T-cell (primary cell): Measurements from ENCODE around the gene CACNA1E. TPM values are rescaled to one million over a fixed set of nuclear protein-coding genes. Genes with fewer than 3 reads are reported as not detected.

Source experiments
- ATAC-seq, 4 experiments: fragments of 200-7000 bp in 3 of 4; fragments of 150-1000 bp in 1 of 4; cut with Tn5 transposase; replicated peaks in 1 of 4; 1 replicate in 3 of 4; 2 replicates in 1 of 4; pipeline ENCODE4 v1.10.0; 2021; ENCODE audit warnings: moderate library complexity in 3 of 4, mild to moderate bottlenecking in 2 of 4, moderate number of reproducible peaks in 1 of 4
- CTCF ChIA-PET, 2 donors: fragments of 300-600 bp; sonication (Branson Sonifier 250); formaldehyde crosslinking; loops; one replicate each; lab custom pipeline; 2022; ENCODE audit warnings: antibody characterized with exemption in 2 of 2; lab: Charles Lee
- POLR2A ChIA-PET, 2 donors: fragments of 300-600 bp; sonication (Branson Sonifier 250); formaldehyde crosslinking; loops; one replicate each; lab custom pipeline; 2022; ENCODE audit warnings: antibody characterized with exemption in 2 of 2; lab: Charles Lee
- DNase-seq, 35 experiments: peaks; one replicate each; pipeline versions ENCODE4 v3.0.0 to v3.0.0-alpha.2; 2013 to 2023
- H3K27ac ChIP-seq: one replicate; pipeline ENCODE4 v1.5.1; 2013; ENCODE audit warnings: low read length
- H3K27me3 ChIP-seq, 2 experiments: replicated peaks in 1 of 2; 1 replicate in 1 of 2; 2 replicates in 1 of 2; pipeline versions ENCODE4 v1.6.1 to v1.7.0; 2013; ENCODE audit warnings: low read length in 1 of 2, mixed read lengths in 1 of 2; ENCODE audit not compliant: control insufficient read depth in 2 of 2, insufficient read depth in 2 of 2; ENCODE audit errors: extremely low read depth in 1 of 2
- H3K36me3 ChIP-seq, 2 donors: 1 replicate in 1 of 2; 2 replicates in 1 of 2; pipeline versions ENCODE4 v1.6.1 to v1.7.0; 2013; ENCODE audit warnings: low read length in 1 of 2; ENCODE audit not compliant: control insufficient read depth in 2 of 2, insufficient read depth in 1 of 2; ENCODE audit errors: extremely low read depth in 1 of 2
- H3K4me1 ChIP-seq, 2 experiments: 1 replicate in 1 of 2; 2 replicates in 1 of 2; pipeline versions ENCODE4 v1.6.1 to v1.7.0; 2013; ENCODE audit warnings: low read length in 2 of 2, mixed read lengths in 1 of 2; ENCODE audit not compliant: insufficient read depth in 2 of 2, control insufficient read depth in 1 of 2; ENCODE audit errors: extremely low read depth in 1 of 2
- H3K4me3 ChIP-seq, 2 donors: 1 replicate in 1 of 2; 2 replicates in 1 of 2; pipeline versions ENCODE4 v1.5.1 to v1.7.0; 2013; ENCODE audit warnings: mild to moderate bottlenecking in 2 of 2, low read length in 1 of 2, moderate library complexity in 1 of 2; ENCODE audit not compliant: control insufficient read depth in 1 of 2; ENCODE audit errors: extremely low read depth in 1 of 2
- H3K9me3 ChIP-seq: 2 replicates; pipeline ENCODE4 v1.7.0; 2013
- H3K27ac Mint-ChIP-seq, 2 donors: one replicate each; pipeline ENCODE4 v1.8.0; 2020 to 2021; ENCODE audit warnings: mild to moderate bottlenecking in 2 of 2, mixed read lengths in 2 of 2
- H3K27me3 Mint-ChIP-seq, 2 donors: one replicate each; pipeline ENCODE4 v1.8.0; 2021 to 2022; ENCODE audit warnings: mixed read lengths in 2 of 2
- H3K36me3 Mint-ChIP-seq: one replicate; pipeline ENCODE4 v1.8.0; 2021; ENCODE audit warnings: mixed read lengths
- H3K4me1 Mint-ChIP-seq, 3 donors: one replicate each; pipeline ENCODE4 v1.8.0; 2020 to 2022; ENCODE audit warnings: mixed read lengths in 3 of 3, mild to moderate bottlenecking in 1 of 3
- H3K4me3 Mint-ChIP-seq, 3 donors: one replicate each; pipeline ENCODE4 v1.8.0; 2020 to 2022; ENCODE audit warnings: mild to moderate bottlenecking in 3 of 3, mixed read lengths in 3 of 3, moderate library complexity in 3 of 3
- H3K9me3 Mint-ChIP-seq, 3 donors: one replicate each; pipeline ENCODE4 v1.8.0; 2020 to 2022; ENCODE audit warnings: mixed read lengths in 3 of 3
- WGBS: methylation state at CpG from one replicate; pipeline ENCODE4 v1.1.5; 2013; ENCODE audit warnings: missing lambda C conversion rate; ENCODE audit not compliant: insufficient coverage; 5-methylcytosine and 5-hydroxymethylcytosine counted together
- total RNA-seq, 35 experiments: library from RNA in 6 of 35; stranded (reverse) in 6 of 35; fragments of 120-200 nt in 1 of 35; gene quantifications; one replicate each; pipeline versions ENCODE4 v1.2.1 to v1.2.4 and lab custom pipeline; 2013 to 2026

The CACNA1E gene
- total RNA-seq, 5 donors from 2014 or later (not counting 1 experiment from before 2014, with no cell fraction given): 0.03 to 0.10 (median 0.03) TPM; not detected in 2

- ChIA-PET POLR2A (no interaction called here), CTCF (no interaction called here)
- no peaks in the 10 kb centered on the region for H3K36me3 Mint-ChIP-seq
- H3K27ac Mint-ChIP-seq: no peak overlapping the region
- Histone ChIP-seq H3K27ac (no peak overlapping the region), H3K9me3 (no peaks in the 10 kb centered on the region), H3K4me3 (no peak overlapping the region), H3K27me3 (no peaks in the 10 kb centered on the region), H3K36me3 (no peaks in the 10 kb centered on the region), H3K4me1 (no peaks in the 10 kb centered on the region)
- peaks cover 0 to 13% of the 10 kb centered on the region in 2 donors for H3K27me3 Mint-ChIP-seq
- ATAC-seq (no peak), DNase-seq (no peak)
- H3K4me1 Mint-ChIP-seq: no peaks in the 10 kb centered on the region
- no peak overlapping the region for H3K4me3 Mint-ChIP-seq
- no peaks in the 10 kb centered on the region for H3K9me3 Mint-ChIP-seq
Measured at GRCh38 chr1:181445436-181445835, 37.9 kb upstream of the CACNA1E start.

- Mint-ChIP-seq H3K4me1 (no peaks in the 10 kb centered on the region), H3K36me3 (no peaks in the 10 kb centered on the region), H3K27me3 (peaks cover 0 to 15% of the 10 kb centered on the region in 2 donors), H3K27ac (no peak overlapping the region), H3K9me3 (no peaks in the 10 kb centered on the region), H3K4me3 (no peak overlapping the region)
- H3K4me3 ChIP-seq: no peak overlapping the region
- no peak for DNase-seq
- POLR2A ChIA-PET: no interaction called here
- no peak overlapping the region for H3K27ac ChIP-seq
- H3K9me3 ChIP-seq: no peaks in the 10 kb centered on the region
- H3K27me3 ChIP-seq: no peaks in the 10 kb centered on the region
- peak in 1 of 4 experiments; percentile 41 for ATAC-seq
- CTCF ChIA-PET: no interaction called here
- 90% methylated on average over 1 of the region's 3 CpGs for WGBS
- no peaks in the 10 kb centered on the region for H3K36me3 ChIP-seq
- H3K4me1 ChIP-seq: no peaks in the 10 kb centered on the region
Measured at GRCh38 chr1:181448461-181448860, 34.9 kb upstream of the CACNA1E start.

- no peak for ATAC-seq
- Mint-ChIP-seq H3K4me3 (no peak overlapping the region), H3K36me3 (no peaks in the 10 kb centered on the region), H3K27me3 (peaks cover 7 to 23% of the 10 kb centered on the region in 2 donors), H3K9me3 (no peaks in the 10 kb centered on the region), H3K4me1 (no peaks in the 10 kb centered on the region), H3K27ac (no peak overlapping the region)
- no peaks in the 10 kb centered on the region for H3K36me3 ChIP-seq
- H3K9me3 ChIP-seq: no peaks in the 10 kb centered on the region
- no peak for DNase-seq
- H3K4me3 ChIP-seq: no peak overlapping the region
- peaks cover 0 to 12% of the 10 kb centered on the region in 2 experiments for H3K27me3 ChIP-seq
- H3K4me1 ChIP-seq: no peaks in the 10 kb centered on the region
- POLR2A ChIA-PET: interaction anchor here in 1 of 2 donors (0.6 kb wide), 1 partner anchor 647 kb away, joined by 3 read pairs; no protein-coding TSS in a partner anchor
- CTCF ChIA-PET: no interaction called here
- WGBS: 64% methylated on average over 2 of the region's 4 CpGs
- no peak overlapping the region for H3K27ac ChIP-seq
Measured at GRCh38 chr1:181451661-181452230, 31.6 kb upstream of the CACNA1E start.

- no peak overlapping the region for H3K4me3 Mint-ChIP-seq
- peaks cover 7 to 24% of the 10 kb centered on the region in 2 donors for H3K27me3 Mint-ChIP-seq
- CTCF ChIA-PET: no interaction called here
- DNase-seq: no peak
- no peaks in the 10 kb centered on the region for H3K36me3 Mint-ChIP-seq
- no peaks in the 10 kb centered on the region for H3K4me1 Mint-ChIP-seq
- Histone ChIP-seq H3K9me3 (no peaks in the 10 kb centered on the region), H3K27me3 (peaks cover 0 to 16% of the 10 kb centered on the region in 2 experiments), H3K4me1 (no peaks in the 10 kb centered on the region), H3K36me3 (no peaks in the 10 kb centered on the region), H3K27ac (no peak overlapping the region), H3K4me3 (no peak overlapping the region)
- H3K9me3 Mint-ChIP-seq: peaks cover 0 to 7% (median 0%) of the 10 kb centered on the region in 3 donors
- no peak for ATAC-seq
- POLR2A ChIA-PET: no interaction called here
- no peak overlapping the region for H3K27ac Mint-ChIP-seq
- 25% methylated on average over 1 of the region's 3 CpGs for WGBS
Measured at GRCh38 chr1:181452746-181453145, 30.6 kb upstream of the CACNA1E start.

GRCh38 chr1:181453541-181454201, 29.6 kb upstream of the CACNA1E start:
- DNase-seq (no peak), ATAC-seq (no peak)
- Mint-ChIP-seq H3K4me1 (no peaks in the 10 kb centered on the region), H3K27ac (no peak overlapping the region), H3K9me3 (peaks cover 0 to 7% (median 0%) of the 10 kb centered on the region in 3 donors), H3K36me3 (no peaks in the 10 kb centered on the region), H3K27me3 (peaks cover 7 to 19% of the 10 kb centered on the region in 2 donors), H3K4me3 (no peak overlapping the region)
- no peaks in the 10 kb centered on the region for H3K4me1 ChIP-seq
- 91% methylated on average over 2 of the region's 3 CpGs for WGBS
- no peaks in the 10 kb centered on the region for H3K9me3 ChIP-seq
- no peak overlapping the region for H3K27ac ChIP-seq
- H3K36me3 ChIP-seq: no peaks in the 10 kb centered on the region
- CTCF ChIA-PET: no interaction called here
- POLR2A ChIA-PET: no interaction called here
- peaks cover 0 to 21% of the 10 kb centered on the region in 2 experiments for H3K27me3 ChIP-seq
- H3K4me3 ChIP-seq: no peak overlapping the region

- H3K4me3 Mint-ChIP-seq: no peak overlapping the region
- H3K36me3 Mint-ChIP-seq: no peaks in the 10 kb centered on the region
- H3K27ac Mint-ChIP-seq: no peak overlapping the region
- DNase-seq (no peak), ATAC-seq (no peak)
- no CpG with 5 or more reads among the region's 3 CpGs for WGBS
- Histone ChIP-seq H3K4me1 (no peaks in the 10 kb centered on the region), H3K9me3 (no peaks in the 10 kb centered on the region), H3K36me3 (no peaks in the 10 kb centered on the region), H3K27ac (no peak overlapping the region), H3K27me3 (peaks cover 0 to 25% of the 10 kb centered on the region in 2 experiments), H3K4me3 (no peak overlapping the region)
- POLR2A ChIA-PET: interaction anchor here in 1 of 2 donors (0.6 kb wide), 1 partner anchor 938 kb away, joined by 14 read pairs; no protein-coding TSS in a partner anchor
- peaks cover 9 to 25% of the 10 kb centered on the region in 2 donors for H3K27me3 Mint-ChIP-seq
- H3K9me3 Mint-ChIP-seq: peaks cover 0 to 7% (median 0%) of the 10 kb centered on the region in 3 donors
- no peaks in the 10 kb centered on the region for H3K4me1 Mint-ChIP-seq
- CTCF ChIA-PET: no interaction called here
Measured at GRCh38 chr1:181456551-181456950, 26.8 kb upstream of the CACNA1E start.
